NCI-H526 treated with DMSO at 0.1 percent for 48 hours (cell line): ENCODE measurements around the gene HOPX.
"Not testable (repeated sequence)": the region's sequence is repeated elsewhere in the genome, so short reads cannot be mapped to it uniquely, and the experiment has no call there.

ENCODE experiments used
- DNase-seq: peaks from one replicate; lab custom pipeline; 2025; lab: John Stamatoyannopoulos, UW

The HOPX gene

DNA sequence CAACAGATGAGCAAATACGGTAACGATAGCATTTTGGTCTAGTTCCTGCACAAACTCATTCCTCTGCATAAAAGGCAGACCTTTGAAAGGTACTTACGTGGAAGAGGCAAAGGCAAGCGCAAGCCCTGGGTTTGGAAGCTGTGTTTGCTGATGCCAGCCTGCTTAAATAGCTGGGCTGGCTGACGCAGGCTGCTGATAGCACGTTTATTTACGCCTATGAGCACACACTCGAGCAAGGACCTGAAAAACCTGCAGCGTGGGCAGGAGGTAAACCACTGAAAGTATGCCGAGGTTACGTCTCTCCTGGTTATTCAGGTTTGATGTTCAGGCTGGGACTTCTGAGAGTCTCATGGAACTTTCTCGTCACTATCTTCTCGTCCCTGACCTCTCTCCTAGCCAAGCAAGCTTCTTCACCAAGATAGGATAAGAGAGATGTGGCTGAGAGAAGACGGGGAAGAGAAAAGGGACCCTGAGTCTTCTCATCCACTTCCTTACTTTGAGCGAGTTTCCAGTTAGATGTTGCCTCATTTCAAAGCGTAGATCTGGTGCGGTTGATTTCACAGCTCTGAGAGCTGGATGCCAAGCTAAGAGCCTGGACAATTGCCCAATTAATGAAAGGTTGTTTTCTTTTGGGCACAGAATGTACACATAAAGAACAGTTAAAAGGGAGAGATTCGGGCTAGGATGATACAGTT is at the start of gene HOPX:
Gene HOPX, minus strand, starts transcription at position 139 of the 695 bp plus-strand sequence. CDS start 23,480 bp downstream, outside the sequence.
- no peak for DNase-seq

- no peak for DNase-seq
These were observed 49.0 kb upstream of the HOPX start for GRCh38 chr4:56730097-56730496.

DNA sequence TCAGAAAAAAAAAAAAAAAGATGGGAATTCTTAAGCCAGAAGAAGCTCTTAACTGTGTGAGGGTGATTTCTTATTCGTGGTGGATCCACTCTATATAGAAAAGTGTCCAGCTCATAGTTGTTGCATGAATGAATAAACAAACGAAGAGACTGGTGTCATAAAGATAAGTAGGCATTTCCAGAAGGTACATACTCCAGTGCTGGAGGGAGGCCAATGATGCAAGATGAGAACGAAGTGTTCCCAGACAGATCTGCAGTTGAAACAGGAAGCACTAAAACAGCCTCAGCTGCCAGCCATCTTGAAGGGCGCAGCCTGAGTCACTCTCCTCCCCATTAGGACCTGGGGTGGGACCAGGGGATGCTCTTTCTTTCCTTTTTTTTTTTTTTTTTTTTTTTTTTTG is 47.4 kb upstream of the HOPX start:
- DNase-seq: no peak

DNA sequence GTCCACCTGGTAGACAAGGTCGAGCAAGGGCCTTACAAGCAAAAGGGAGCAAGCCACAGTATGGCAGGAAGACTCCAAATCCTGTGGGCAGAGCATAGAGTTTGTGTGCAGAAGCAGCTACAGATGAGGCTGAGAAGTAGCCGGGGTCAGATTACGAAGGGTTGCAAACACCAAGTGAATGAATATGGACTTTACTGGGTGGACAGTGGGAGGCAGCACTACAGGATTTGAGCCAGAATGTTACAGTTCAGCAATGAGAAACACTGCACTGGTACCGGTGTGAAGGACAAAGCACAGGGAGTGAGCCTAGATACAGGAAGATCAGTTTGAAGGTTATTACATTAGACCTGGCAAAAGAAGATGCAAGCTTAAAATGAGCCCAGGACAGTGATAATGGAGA is 46.1 kb upstream of the HOPX start:
- DNase-seq: no peak

- not testable (repeated sequence) for DNase-seq
These were observed 45.5 kb upstream of the HOPX start for GRCh38 chr4:56726593-56726992.

- no peak for DNase-seq
These were observed 42.6 kb upstream of the HOPX start for GRCh38 chr4:56723659-56724230.

DNA sequence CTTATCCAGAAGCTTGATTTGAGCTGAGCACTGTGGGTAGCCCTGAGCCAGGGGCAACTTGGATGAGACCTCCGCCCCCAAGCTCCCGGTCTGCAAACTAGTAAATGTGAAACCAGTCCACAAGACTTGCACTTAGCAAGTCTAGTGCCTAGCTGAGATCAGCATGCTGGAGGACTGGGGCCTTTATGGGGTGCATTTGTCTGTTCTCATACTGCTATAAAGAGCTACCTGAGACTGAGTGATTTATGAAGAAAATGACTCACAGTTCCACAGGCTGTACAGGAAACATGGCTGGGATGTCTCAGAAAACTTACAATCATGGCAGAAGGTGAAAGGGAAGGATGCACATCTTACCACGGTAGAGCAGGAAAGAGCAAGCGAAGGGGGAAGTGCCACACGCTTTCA is 42.1 kb upstream of the HOPX start:
- no peak for DNase-seq

- DNase-seq: no peak
These were observed 27.1 kb upstream of the HOPX start for GRCh38 chr4:56708146-56708545.

DNA sequence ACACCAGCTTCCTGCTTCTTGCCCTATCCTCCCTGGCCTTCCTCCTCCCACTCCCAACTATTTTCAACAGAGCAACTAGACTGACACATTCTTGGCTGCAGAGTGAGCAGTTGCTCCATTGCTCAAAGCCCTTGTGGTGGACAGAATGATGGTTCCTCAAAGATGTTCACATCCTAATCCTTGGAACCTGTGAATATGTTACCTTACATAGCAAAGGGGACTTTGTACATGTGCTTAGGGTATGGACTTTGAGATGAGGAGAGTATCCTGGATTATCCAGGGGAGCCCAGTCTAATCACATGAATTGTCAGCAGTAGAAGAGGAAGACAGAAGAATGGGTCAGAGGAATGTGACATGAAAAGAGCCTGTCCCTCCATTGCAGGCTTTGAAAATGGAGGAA is 24.9 kb upstream of the HOPX start:
- no peak for DNase-seq

DNA sequence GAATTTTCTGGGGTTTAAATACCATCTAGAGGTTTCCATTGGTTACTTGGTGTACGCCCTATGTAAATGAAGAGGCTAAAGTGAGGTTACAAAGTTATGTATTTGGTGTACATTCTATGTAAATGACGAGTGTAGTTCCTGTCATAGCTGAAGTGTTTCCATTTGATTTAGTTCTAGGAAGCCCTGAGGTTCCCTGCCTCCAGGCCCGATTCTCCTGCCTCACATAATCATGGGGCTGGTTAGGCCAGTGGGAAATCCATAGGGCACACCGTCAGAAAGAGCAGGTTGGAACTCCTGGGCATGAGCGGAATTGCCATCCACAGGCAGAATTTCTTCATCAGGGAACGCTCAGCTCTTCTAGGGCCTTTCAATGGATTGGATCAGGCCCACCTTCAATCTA is 24.2 kb upstream of the HOPX start:
- no peak for DNase-seq

DNA sequence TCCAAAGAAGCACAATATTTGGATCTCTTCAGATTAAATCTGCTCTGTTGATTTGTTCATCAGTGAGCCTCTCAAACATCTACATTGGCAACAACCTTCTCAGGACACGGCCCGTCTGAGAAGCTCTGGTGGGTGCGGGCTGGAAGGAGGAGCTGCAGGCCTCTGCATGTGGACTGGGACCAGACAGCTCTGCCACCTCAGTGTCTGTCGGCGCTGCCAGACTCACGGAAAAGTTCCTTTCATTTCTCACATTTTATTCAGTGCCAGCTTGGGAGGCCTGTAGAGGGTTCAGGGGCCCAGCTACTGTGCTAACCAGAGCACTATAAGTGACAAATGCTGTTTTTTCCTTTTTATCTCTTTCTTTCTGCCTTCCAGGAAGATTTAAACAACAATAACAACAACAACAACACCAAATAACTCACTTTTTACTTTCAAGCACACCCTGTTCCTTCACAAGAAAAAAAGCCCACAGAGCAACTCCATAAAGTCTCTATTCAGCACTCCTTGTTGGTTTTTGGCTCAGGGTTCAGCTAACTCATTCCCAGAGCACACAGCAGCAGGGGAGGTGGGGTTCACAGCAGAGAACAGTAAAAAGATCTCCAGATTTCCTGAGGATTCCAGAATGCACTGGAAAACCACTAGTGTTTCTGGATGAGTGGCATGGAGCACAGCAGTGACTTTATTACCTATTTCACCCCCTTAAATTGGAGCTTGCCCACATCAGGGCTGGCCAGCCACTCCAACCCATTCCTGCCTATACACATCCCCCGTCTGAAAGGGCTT is 23.2 kb upstream of the HOPX start:
- no peak for DNase-seq

DNA sequence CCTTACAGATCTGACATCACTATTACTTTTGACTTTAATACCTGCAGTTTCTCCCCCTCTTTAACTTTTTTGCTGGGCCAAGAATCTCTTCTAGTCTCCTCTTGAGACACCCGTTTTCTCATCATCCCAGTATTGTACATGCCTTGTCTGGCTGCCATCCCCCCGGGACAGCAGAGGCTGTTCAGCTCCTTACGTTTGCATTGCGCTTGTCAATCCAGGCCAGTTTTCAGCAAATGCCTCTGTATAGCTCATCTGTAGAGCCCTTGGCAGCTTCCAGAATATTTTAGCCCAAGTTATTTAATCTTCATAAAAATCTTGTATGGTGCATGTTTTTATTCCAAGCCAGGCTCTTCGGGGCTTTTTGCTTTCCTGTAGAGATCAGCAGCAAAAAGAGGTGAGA is 22.3 kb upstream of the HOPX start:
- no peak for DNase-seq

DNA sequence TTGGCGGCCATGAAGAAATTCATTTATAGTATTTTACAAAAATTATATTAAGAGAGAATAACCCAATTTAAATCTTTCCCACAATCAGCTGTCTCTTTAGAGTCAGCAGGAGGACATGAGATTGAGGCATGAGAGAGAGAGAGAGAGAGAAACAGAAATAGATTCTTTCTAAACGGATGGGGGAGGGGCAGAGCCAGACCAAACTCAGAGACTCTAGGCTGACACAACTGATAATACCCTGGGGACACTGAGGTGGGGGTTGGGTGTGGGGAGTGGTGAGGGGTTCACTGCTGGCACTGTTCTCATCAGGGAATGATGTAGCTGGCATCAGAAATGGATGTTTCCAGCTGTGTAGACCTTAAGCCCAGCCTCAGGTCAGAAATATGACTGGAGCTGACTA is 20.5 kb upstream of the HOPX start:
- no peak for DNase-seq

DNA sequence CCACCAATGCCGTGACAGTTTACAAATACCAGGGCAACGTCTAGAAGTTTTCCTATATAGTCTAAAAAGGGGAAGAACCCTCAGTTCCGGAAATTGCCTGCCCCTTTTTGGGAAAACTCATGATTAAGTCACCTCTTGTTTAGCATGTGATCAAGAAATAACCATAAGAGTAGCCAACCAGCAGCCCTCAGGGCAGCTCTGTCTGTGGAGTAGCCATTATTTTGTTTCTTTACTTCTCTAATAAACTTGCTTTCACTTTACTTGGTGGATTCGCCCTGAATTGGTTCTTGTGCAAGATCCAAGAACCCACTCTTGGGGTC is 20.0 kb upstream of the HOPX start:
- no peak for DNase-seq

GRCh38 chr4:56699537-56700105 is 18.5 kb upstream of the HOPX start:
- no peak for DNase-seq

DNA sequence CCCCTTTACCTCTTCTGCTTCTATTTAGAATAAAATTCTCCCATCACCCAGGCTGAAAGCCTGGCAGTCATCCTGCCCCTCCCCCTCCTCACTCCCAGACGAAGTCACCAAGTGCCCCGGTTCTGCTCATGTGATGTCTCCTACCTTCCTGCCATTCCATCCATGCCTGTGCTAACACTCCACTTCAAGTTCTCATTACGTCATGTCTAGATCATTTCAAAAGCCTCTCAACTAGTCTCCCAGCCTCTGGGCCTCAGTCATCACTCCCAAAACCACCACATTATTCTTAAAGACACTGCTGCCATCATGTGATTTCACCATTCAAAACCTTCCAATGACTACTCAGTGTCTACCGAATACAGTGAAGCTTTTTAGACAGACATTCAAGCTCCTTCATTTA is 17.2 kb upstream of the HOPX start:
- no peak for DNase-seq

DNA sequence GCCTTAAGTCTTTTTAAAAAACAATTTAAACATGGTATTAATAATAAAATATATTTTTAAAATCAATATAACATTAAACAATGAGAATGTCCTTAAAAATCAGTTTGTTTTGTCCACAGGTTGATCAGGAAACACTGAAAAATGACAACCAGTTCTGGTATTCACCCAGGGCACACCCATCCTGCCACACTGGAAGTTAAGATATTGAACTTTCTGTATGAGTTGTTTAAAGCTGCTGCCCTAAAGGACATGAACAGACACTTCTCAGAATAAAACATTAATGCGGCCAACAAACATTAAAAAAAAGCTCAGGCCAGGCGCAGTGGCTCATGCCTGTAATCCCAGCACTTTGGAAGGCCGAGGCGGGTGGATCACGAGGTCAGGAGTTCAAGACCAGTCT is 15.0 kb upstream of the HOPX start:
- no peak for DNase-seq

GRCh38 chr4:56693476-56693875 is 12.4 kb upstream of the HOPX start:
- DNase-seq: not testable (repeated sequence)

DNA sequence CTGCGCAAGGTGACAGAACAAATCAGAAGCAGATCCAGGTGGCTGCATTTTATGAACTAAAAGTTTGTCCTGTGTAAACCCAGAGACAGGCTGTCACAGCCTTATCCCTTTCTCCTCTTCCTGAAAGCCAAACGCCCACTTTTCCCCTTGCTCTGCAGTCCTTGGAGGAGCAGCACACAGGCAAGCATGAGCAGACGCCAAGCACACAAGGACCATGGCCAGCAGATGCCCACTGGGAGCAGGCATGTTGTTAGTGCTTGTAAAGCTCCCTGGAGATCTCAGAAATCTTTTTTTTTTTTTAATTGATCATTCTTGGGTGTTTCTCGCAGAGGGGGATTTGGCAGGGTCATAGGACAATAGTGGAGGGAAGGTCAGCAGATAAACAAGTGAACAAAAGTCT is 11.5 kb upstream of the HOPX start:
- DNase-seq: no peak

GRCh38 chr4:56691425-56691824 is 10.3 kb upstream of the HOPX start:
- DNase-seq: no peak

- DNase-seq: no peak
These were observed 9.3 kb upstream of the HOPX start for GRCh38 chr4:56690393-56690792.

DNA sequence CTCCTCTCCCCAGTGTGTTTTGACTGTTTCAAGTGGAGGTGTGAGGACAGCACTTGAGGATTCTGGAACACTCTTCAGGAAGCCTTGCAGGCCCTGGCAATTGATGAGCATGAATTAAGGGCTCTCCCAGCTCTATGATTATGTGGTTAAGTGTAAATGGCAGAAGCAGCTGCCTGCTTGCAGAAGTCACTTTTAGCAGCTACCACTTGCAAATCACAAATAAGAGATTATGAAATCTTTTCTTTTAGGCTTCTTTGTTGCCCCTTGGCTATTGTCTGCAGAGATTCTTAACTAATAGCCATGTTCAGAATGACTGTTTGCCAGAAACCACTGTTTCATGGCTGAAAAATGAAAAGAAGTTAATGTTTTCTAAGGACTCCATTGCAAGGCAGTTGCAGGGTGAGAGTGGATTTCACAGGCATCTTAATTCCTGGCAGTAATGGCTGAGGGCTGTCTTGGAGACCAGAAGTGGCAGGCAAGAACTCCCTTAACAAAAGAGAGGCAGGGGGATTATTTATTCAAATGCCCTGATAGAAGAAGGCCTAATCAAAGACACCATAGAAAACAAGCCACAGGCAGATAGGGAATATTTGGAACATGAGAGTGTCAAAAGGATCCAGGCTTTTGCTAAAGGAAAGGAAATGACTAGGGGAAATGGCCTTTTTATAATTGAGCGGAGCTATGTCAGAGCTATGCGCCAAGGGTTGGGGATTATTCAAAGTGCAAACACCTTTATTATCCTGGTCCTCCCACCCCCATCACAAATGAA is 8.3 kb upstream of the HOPX start:
- DNase-seq: no peak
